GM19043 (cell line): ENCODE data around the gene ZMYM3.
"Not testable (repeated sequence)": the region's sequence is repeated elsewhere in the genome, so short reads cannot be mapped to it uniquely, and the experiment has no call there.

Experiments
- ATAC-seq: cut with Tn5 transposase; IDR thresholded peaks from one replicate; pipeline ENCODE4 v1.9.1; 2021; ENCODE audit warnings: low read depth; ENCODE audit not compliant: unreplicated experiment

ZMYM3 gene

DNA sequence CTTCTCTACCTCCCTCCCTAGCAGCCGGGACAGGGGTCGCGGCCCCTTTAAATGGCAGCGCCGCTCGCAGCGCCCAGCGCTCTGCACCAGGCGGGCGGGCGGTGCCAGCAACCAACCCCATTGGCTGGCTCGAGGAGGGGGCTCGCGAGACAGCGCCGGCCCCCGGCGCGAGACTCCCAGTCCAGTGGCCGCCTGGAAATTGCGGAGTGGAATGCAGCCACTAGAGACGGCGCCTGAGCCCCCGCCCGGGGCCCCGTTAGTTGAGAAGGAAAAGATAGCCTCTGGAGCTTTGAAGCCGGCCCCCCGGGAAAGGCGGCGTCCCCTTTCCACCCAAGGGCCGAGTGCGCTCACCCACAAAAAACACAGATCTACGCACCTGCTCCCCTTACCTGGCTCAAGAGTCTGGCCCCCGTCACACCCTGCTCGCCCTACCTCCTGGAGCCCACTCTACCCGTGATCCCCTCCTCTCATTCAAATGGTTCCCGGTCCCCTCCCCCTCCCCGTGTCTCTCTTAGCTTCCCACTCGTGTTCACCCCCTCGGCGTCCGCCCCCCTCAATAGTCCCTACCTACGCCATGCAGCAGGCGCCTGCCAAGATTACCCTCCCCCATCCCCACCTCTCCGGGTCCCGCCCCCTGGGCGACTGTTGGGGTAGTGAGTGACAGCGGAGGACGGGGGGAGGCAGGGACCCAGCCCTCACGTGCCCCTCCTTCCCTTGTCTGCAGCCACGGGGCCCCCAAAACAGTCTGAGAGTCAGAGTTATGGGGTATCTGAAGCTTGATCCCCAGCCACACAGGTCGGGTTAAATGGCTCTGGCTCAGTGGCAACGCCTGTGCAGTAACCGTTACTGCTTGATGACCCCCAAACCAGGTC is at the start of gene ZMYM3:
Gene ZMYM3, minus strand, starts transcription at position 49 of the 872 bp plus-strand sequence. CDS start 885 bp downstream, outside the sequence.
- peak; percentile 82 for ATAC-seq

- ATAC-seq: no peak
Measured at GRCh38 chrX:71302461-71303213, 48.7 kb upstream of the ZMYM3 start.

DNA sequence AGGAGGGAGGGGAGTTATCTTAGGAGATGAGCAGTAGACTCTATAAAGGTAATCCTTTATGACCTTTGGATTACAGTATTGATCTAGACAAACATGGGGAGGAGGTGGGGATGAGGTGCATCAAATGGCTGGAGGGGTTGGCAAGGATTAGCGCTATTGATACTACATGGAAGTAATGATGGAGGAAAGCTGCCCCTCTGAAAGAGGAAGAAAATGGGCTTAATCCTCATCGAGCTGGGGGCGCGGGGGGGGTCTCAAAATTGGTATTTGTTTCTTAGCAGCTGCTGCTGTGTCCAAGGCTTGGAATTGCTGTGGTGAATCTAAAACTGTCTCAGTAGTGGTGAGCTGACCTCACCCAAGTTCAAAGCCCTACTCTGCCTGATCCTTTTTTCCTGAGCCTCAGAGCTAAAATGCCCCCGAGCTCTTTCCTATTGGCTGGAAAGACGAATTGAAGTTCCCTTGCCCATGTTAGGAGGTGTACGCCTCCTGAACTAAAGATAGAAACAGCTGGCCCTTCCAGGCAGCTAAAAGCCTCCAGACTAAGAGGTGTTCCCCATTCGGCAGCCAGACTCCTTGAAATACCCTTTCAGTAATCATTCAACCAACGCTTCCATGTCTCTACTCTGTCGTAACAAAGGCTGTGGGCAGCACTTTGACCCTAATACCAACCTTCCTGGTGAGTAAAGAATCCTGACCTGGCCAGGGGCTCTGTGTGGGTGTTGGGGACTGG is 47.4 kb upstream of the ZMYM3 start, which contains the start of gene ITGB1BP2:
Gene ITGB1BP2, plus strand, starts transcription at position 556 of the 730 bp plus-strand sequence. Its CDS starts 57 bp downstream, at position 613.
- no peak for ATAC-seq

- not testable (repeated sequence) for ATAC-seq
Measured at GRCh38 chrX:71300495-71300894, 46.6 kb upstream of the ZMYM3 start.

DNA sequence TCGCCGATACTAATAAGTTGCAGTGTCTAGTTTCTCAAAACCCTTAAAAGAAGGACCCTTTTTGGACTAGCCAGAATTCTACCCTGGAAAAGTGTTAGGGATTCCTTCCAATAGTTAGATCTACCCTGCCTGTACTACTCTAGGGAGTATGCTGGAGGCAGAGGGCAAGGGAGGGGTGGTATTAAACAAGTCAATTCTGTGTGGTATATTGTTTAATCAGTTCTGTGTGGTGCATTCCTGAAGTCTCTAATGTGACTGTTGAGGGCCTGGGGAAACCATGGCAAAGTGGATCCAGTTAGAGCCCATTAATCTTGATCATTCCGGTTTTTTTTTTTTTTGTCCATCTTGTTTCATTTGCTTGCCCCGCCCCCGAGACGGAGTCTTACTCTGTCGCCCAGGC is 46.1 kb upstream of the ZMYM3 start:
- ATAC-seq: not testable (repeated sequence)

DNA sequence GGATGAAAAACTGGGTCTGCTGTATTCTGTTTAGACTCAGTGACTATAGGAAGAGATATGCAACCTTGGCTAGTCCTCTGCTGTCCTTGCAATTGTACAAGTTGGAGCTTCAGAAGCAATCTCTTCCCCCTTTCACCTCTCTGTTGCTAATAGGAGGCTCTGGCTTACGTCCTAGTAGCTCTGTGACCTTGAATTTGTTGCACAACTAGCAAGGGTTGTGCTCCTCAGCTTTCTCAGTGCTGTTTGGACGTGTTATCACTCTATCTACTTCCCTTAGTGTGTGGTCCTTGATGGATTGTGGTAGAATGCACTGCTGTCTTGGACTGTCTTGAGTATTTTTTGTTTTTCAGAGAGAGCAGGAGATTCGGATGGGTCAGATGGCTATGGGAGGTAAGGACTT is 44.2 kb upstream of the ZMYM3 start:
- no peak for ATAC-seq

DNA sequence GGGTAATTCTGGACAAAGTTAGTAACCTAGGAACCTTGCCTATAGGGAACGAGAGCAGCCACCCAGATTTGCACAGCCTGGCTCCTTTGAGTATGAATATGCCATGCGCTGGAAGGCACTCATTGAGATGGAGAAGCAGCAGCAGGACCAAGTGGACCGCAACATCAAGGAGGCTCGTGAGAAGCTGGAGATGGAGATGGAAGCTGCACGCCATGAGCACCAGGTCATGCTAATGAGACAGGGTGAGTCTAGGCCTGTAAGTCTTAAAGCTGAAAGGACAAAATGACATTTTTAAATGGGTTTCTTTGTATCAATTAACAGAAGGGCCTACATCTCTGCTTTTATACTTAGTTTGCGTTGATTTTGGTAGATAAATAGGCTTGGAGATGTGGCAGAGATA is 42.9 kb upstream of the ZMYM3 start:
- no peak for ATAC-seq

DNA sequence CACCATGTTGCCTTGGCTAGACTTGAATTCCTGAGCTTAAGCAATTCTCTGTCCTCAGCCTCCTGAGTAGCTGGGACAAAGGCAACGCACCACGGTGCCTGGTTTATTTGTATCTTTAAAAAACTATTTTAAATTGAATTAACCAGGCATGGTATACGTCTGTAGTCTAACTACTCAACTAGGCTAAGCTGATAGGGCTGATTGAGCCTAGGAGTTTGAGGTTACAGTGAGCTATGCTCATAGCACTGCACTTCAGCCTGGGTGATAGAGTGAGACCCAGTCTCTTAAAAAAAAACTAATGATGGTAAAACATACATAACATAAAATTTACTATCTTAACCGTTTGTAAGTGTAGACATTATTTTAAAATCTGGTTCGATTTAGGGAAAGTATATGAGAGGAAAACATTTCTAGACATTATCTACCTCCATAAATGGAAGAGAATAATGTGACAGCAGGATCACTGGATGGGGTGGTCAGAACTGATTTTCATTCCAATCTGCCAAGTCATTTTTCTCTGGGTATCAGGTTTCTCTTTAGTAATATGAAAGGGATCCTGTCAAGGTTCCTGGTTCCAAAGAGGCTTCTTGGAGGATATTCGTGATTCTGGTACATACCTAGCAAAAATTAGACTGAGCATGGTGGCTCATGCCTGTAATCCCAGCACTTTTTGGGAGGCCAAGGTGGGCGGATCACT is 38.9 kb upstream of the ZMYM3 start:
- no peak for ATAC-seq

GRCh38 chrX:71291381-71291780 is 37.4 kb upstream of the ZMYM3 start:
- no peak for ATAC-seq

- ATAC-seq: no peak
Measured at GRCh38 chrX:71285929-71286328, 32.0 kb upstream of the ZMYM3 start.

- peak; percentile 83 for ATAC-seq
Measured at GRCh38 chrX:71283403-71284143, 29.6 kb upstream of the ZMYM3 start, which contains the start of gene NONO. Gene NONO, plus strand, starts transcription at chrX:71283635. Its CDS starts 7,003 bp downstream, at chrX:71290638.

GRCh38 chrX:71282514-71283402 is 28.8 kb upstream of the ZMYM3 start:
- peak; percentile 7 for ATAC-seq

DNA sequence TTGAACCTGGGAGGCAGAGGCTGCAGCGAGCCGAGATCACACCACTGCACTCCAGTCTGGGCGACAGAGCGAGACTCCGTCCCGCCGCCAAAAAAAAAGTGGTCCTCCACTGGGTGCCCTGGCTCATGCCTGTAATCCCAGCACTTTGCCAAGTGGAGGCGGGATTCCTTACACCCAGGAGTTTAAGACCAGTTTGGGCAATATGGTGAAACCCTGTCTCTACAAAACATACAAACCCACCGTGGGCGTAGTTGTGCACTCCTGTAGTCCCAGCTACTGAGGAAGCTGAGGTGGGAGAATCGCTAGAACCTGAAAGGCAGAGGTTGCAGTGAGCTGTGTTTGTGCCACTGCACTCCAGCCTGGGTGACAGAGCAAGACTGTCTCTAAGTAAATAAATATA is 27.4 kb upstream of the ZMYM3 start:
- ATAC-seq: not testable (repeated sequence)

DNA sequence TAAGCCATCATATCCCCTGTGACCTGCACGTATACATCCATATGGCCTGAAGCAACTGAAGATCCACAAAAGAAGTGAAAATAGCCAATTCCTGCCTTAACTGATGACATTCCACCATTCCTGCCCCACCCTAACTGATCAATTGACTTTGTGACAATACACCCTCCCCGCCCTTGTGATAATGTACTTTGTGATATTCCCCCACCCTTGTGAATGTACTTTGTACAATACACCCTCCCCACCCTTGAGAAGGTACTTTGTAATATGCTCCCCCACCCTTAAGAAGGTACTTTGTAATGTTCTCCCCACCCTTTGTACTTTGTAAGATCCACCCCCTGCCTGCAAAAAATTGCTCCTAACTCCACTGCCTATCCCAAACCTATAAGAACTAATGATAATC is 18.4 kb upstream of the ZMYM3 start:
- not testable (repeated sequence) for ATAC-seq

DNA sequence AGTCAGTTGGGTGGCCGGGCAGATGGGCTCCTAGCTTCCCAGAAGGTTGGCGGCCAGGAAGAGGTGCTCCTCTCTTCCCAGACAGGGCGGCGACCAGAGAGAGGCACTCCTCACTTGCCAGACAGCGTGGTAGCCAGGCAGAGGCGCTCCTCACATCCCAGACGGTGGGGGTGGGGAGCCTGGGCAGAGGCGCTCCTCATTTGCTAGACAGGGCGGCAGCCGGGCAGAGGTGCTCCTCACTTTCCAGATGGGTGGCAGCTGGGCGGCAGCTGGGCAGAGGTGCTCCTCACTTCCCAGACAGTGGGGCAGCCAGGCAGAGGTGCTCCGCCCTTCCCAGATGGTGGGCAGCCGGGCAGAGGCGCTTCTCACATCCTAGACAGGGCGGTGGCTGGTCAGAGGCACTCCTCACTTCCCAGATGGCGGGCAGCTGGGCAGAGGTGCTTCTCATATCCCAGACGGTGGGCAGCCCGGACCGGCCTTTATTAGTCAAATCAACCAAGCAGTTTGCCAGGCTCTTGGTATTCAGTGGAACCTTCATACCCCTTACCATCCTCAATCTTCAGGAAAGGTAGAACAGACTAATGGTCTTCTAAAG is 16.0 kb upstream of the ZMYM3 start:
- no peak for ATAC-seq

DNA sequence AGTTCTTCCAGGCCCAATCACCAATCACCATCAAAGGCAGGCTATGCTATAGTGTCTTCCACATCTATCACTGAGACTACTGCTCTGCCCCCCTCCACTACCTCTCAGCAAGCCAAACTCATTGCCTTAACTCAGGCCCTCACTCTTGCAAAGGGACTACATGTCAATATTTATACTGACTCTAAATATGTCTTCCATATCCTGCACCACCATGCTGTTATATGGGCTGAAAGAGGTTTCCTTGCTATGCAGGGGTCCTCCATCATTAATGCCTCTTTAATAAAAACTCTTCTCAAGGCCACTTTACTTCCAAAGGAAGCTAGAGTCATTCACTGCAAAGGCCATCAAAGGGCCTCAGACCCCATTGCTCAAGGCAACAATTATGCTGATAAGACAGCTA is 14.7 kb upstream of the ZMYM3 start:
- not testable (repeated sequence) for ATAC-seq

GRCh38 chrX:71256856-71257255 is 2.9 kb upstream of the ZMYM3 start:
- no peak for ATAC-seq

GRCh38 chrX:71256051-71256450 is 2.1 kb upstream of the ZMYM3 start:
- no peak for ATAC-seq
